ENCODE data around the gene FARSA.
A peak's percentile ranks its signal among the peaks of the same experiment; 100 is the strongest.

FARSA gene

GRCh38 chr19:12888006-12888603 lies 45.4 kb downstream of the FARSA start:
- DNase-seq: no peak

GRCh38 chr19:12886969-12887747 lies 46.4 kb downstream of the FARSA start, which contains the start of gene KLF1:
Gene KLF1 (minus strand): TSS chr19:12887201. CDS start chr19:12887140, 61 bp downstream.
- DNase-seq: no peak

GRCh38 chr19:12886651-12886968 lies 46.9 kb downstream of the FARSA start:
- DNase-seq: no peak

GRCh38 chr19:12885749-12886650 lies 47.5 kb downstream of the FARSA start:
- no peak for DNase-seq

- DNase-seq: peak; percentile 95
Observed at GRCh38 chr19:12884926-12885748, 48.4 kb downstream of the FARSA start.

GRCh38 chr19:12884627-12884925 lies 48.9 kb downstream of the FARSA start:
- DNase-seq: no peak

GRCh38 chr19:12884202-12884601 lies 49.3 kb downstream of the FARSA start:
- no peak for DNase-seq

- no peak for DNase-seq
Observed at GRCh38 chr19:12882589-12882988, 50.9 kb downstream of the FARSA start.

GRCh38 chr19:12881172-12881808 lies 52.2 kb downstream of the FARSA start, which contains the start of gene DNASE2:
Gene DNASE2 (minus strand): TSS chr19:12881449. CDS start chr19:12881375, 74 bp downstream.
- DNase-seq: peak; percentile 96

GRCh38 chr19:12880551-12881171 lies 52.9 kb downstream of the FARSA start:
- DNase-seq: no peak

GRCh38 chr19:12875086-12875485 lies 58.4 kb downstream of the FARSA start:
- DNase-seq: no peak

- no peak for DNase-seq
Observed at GRCh38 chr19:12873891-12874745, 59.4 kb downstream of the FARSA start.

- DNase-seq: peak; percentile 64
Observed at GRCh38 chr19:12872941-12873890, 60.3 kb downstream of the FARSA start.

Data from activated CD4-positive, alpha-beta T cell treated with anti-CD3 and anti-CD28 coated beads, Interleukin-10, Interleukin-2, amounts not matched to agents 100 ng/mL and 50 ng/mL, durations not matched to agents 16 hours and 8 hours (primary cell).